Stimulated activated CD4-positive, alpha-beta T cell treated with anti-CD3 and anti-CD28 coated beads, Interleukin-15, amount 100 ng/mL, for 48 hours (primary cell): Measurements from ENCODE around the gene ABHD8.
A peak's percentile ranks its signal among the peaks of the same experiment; 100 is the strongest.

ENCODE experiments used
- DNase-seq, 2 donors: peaks; one replicate each; pipeline ENCODE4 v3.0.0-alpha.2; 2020; ENCODE audit warnings: low read depth in 2 of 2

The ABHD8 gene

GRCh38 chr19:17266026-17266425, 37.2 kb downstream of the ABHD8 start:
- no peak for DNase-seq

GRCh38 chr19:17264641-17264979, 38.6 kb downstream of the ABHD8 start, which contains the start of gene USHBP1:
Gene USHBP1, minus strand, starts transcription at chr19:17264745. Its CDS starts 446 bp downstream, at chr19:17264299.
- no peak for DNase-seq

- DNase-seq: no peak
Observed at GRCh38 chr19:17263712-17264640, 39.2 kb downstream of the ABHD8 start.

- no peak for DNase-seq
Observed at GRCh38 chr19:17262557-17262956, 40.7 kb downstream of the ABHD8 start.

- peak; percentile 83 to 89 for DNase-seq
Observed at GRCh38 chr19:17260842-17261325, 42.3 kb downstream of the ABHD8 start.

- no peak for DNase-seq
Observed at GRCh38 chr19:17259934-17260333, 43.3 kb downstream of the ABHD8 start.

GRCh38 chr19:17259118-17259780, 44.0 kb downstream of the ABHD8 start:
- no peak for DNase-seq

- no peak for DNase-seq
Observed at GRCh38 chr19:17256130-17256529, 47.1 kb downstream of the ABHD8 start.

- DNase-seq: no peak
Observed at GRCh38 chr19:17255150-17255621, 48.0 kb downstream of the ABHD8 start.

- DNase-seq: no peak
Observed at GRCh38 chr19:17254636-17255035, 48.6 kb downstream of the ABHD8 start.

GRCh38 chr19:17249887-17250548, 53.2 kb downstream of the ABHD8 start:
- DNase-seq: no peak

GRCh38 chr19:17248011-17248776, 55.0 kb downstream of the ABHD8 start:
- no peak for DNase-seq

- no peak for DNase-seq
Observed at GRCh38 chr19:17246681-17247425, 56.4 kb downstream of the ABHD8 start.

- DNase-seq: no peak
Observed at GRCh38 chr19:17245535-17245984, 57.7 kb downstream of the ABHD8 start, which contains the start of gene NR2F6. Gene NR2F6, minus strand, starts transcription at chr19:17245919. Its CDS starts 699 bp downstream, at chr19:17245220.

GRCh38 chr19:17244618-17245534, 58.3 kb downstream of the ABHD8 start:
- DNase-seq: no peak

- no peak for DNase-seq
Observed at GRCh38 chr19:17243830-17244617, 59.2 kb downstream of the ABHD8 start.

- DNase-seq: no peak
Observed at GRCh38 chr19:17243211-17243829, 59.9 kb downstream of the ABHD8 start.
